Measurements from ENCODE around the gene GABRP. TPM values are rescaled to one million over a fixed set of nuclear protein-coding genes. Genes with fewer than 3 reads are reported as not detected.

Gene GABRP
- total and polyA plus RNA-seq, 2 experiments from 2014 or later, result 3.6 to 6.3 TPM

GRCh38 chr5:170795154-170795553 lies 11.6 kb downstream of the GABRP start:
- H3K36me3 ChIP-seq (ENCODE audit: insufficient read depth), result no peaks in the 10 kb centered on the region
- H3K27ac ChIP-seq (ENCODE audit: low read depth), result no peak overlapping the region
- DNase-seq (ENCODE audit: low spot score), result no peak
- H3K27me3 ChIP-seq (ENCODE audit: insufficient read depth), result no peaks in the 10 kb centered on the region; the same call in 1 of the 2 replicates
- peaks cover 7% of the 10 kb centered on the region; the same call in 1 of the 2 replicates for H3K9me2 ChIP-seq (ENCODE audit: insufficient read depth)
- H4K20me1 ChIP-seq (replicated peaks; ENCODE audit: insufficient read depth), result no peaks in the 10 kb centered on the region
- TF ChIP-seq EZH2 (IDR thresholded peaks at IDR 0.05; ENCODE audit: low read depth, unreplicated experiment), result no peak
- H3K4me1 Mint-ChIP-seq, result peaks cover 9% of the 10 kb centered on the region
- H3K36me3 Mint-ChIP-seq (ENCODE audit: low read depth), result no peaks in the 10 kb centered on the region; the same call in 2 of the 3 replicates
- H3K4me1 ChIP-seq (ENCODE audit: insufficient read depth), result no peaks in the 10 kb centered on the region; the same call in 1 of the 2 replicates
- no peaks in the 10 kb centered on the region for H3F3A ChIP-seq (replicated peaks; ENCODE audit: low read depth)
- H3K27me3 Mint-ChIP-seq (ENCODE audit: insufficient read depth, low read depth, poor library complexity), result peaks cover 3% of the 10 kb centered on the region
- H3K27ac Mint-ChIP-seq, result no peak overlapping the region
- H3K4me2 ChIP-seq, result no peak overlapping the region
- H3K4me3 Mint-ChIP-seq, result no peak overlapping the region
- peaks cover 5% of the 10 kb centered on the region; the same call in 1 of the 3 replicates for H3K9me3 Mint-ChIP-seq
- H3K79me2 ChIP-seq (replicated peaks; ENCODE audit: insufficient read depth), result no peaks in the 10 kb centered on the region
- no peak for ATAC-seq
- H2AFZ ChIP-seq, result no peak overlapping the region
- H3K4me3 ChIP-seq, result no peak overlapping the region

- Mint-ChIP-seq H3K36me3 (ENCODE audit: low read depth) (no peaks in the 10 kb centered on the region), H3K27ac (no peak overlapping the region)
- H3K4me3 ChIP-seq, result no peak overlapping the region
- no peak for TF ChIP-seq EZH2phosphoT487 (IDR thresholded peaks at IDR 0.05; ENCODE audit: unreplicated experiment)
- no peak for TF ChIP-seq NANOG (IDR thresholded peaks at IDR 0.05; ENCODE audit: borderline replicate concordance)
- TF ChIP-seq CREB1 (CRISPR knock-in tag; IDR thresholded peaks at IDR 0.05; ENCODE audit: low read depth), result no peak
- TF ChIP-seq, protein P1, sequence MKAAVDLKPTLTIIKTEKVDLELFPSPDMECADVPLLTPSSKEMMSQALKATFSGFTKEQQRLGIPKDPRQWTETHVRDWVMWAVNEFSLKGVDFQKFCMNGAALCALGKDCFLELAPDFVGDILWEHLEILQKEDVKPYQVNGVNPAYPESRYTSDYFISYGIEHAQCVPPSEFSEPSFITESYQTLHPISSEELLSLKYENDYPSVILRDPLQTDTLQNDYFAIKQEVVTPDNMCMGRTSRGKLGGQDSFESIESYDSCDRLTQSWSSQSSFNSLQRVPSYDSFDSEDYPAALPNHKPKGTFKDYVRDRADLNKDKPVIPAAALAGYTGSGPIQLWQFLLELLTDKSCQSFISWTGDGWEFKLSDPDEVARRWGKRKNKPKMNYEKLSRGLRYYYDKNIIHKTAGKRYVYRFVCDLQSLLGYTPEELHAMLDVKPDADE (IDR thresholded peaks at IDR 0.05), result no peak
- no peak for TF ChIP-seq STAT1 (IDR thresholded peaks at IDR 0.05; ENCODE audit: unreplicated experiment)
- TF ChIP-seq, protein P2, sequence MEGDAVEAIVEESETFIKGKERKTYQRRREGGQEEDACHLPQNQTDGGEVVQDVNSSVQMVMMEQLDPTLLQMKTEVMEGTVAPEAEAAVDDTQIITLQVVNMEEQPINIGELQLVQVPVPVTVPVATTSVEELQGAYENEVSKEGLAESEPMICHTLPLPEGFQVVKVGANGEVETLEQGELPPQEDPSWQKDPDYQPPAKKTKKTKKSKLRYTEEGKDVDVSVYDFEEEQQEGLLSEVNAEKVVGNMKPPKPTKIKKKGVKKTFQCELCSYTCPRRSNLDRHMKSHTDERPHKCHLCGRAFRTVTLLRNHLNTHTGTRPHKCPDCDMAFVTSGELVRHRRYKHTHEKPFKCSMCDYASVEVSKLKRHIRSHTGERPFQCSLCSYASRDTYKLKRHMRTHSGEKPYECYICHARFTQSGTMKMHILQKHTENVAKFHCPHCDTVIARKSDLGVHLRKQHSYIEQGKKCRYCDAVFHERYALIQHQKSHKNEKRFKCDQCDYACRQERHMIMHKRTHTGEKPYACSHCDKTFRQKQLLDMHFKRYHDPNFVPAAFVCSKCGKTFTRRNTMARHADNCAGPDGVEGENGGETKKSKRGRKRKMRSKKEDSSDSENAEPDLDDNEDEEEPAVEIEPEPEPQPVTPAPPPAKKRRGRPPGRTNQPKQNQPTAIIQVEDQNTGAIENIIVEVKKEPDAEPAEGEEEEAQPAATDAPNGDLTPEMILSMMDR (conservative IDR thresholded peaks at IDR 0.05; ENCODE audit: low read depth in 2 of 2), result no peak
- no peak for TF ChIP-seq JUNB (IDR thresholded peaks at IDR 0.05; ENCODE audit: unreplicated experiment)
- TF ChIP-seq ZNF462 (CRISPR knock-in tag; IDR thresholded peaks at IDR 0.05), result no peak
These were observed 22.1 kb downstream of the GABRP start for GRCh38 chr5:170805666-170806065.

More at GRCh38 chr5:170805666-170806065, 22.1 kb downstream of the GABRP start:
- Mint-ChIP-seq H3K9me3 (no peaks in the 10 kb centered on the region), H3K4me3 (no peak overlapping the region), H3K4me1 (peaks cover 9% of the 10 kb centered on the region; the same call in 2 of the 3 replicates), H3K27me3 (ENCODE audit: insufficient read depth, low read depth, poor library complexity) (no peaks in the 10 kb centered on the region)
- Histone ChIP-seq H2AFZ (no peak overlapping the region), H3K27me3 (ENCODE audit: insufficient read depth) (no peaks in the 10 kb centered on the region), H3K79me2 (replicated peaks; ENCODE audit: insufficient read depth) (no peaks in the 10 kb centered on the region), H3K36me3 (ENCODE audit: insufficient read depth) (no peaks in the 10 kb centered on the region), H3K27ac (ENCODE audit: low read depth) (no peak overlapping the region), H4K20me1 (replicated peaks; ENCODE audit: insufficient read depth) (no peaks in the 10 kb centered on the region), H3F3A (replicated peaks; ENCODE audit: low read depth) (no peaks in the 10 kb centered on the region), H3K4me2 (no peak overlapping the region), H3K4me1 (ENCODE audit: insufficient read depth) (peaks cover 18% of the 10 kb centered on the region; the same call in 1 of the 2 replicates), H3K9me2 (ENCODE audit: insufficient read depth) (no peaks in the 10 kb centered on the region)
- DNase-seq (ENCODE audit: low spot score), result no peak
- ATAC-seq, result no peak

All from GM23338 (cell line).